Measurements from ENCODE around the gene IGSF23. TPM values are rescaled to one million over a fixed set of nuclear protein-coding genes. Genes with fewer than 3 reads are reported as not detected.

The IGSF23 gene
- total RNA-seq, 1 donor from 2014 or later: not detected

- Mint-ChIP-seq H3K36me3 (ENCODE audit: unreplicated experiment) (peaks cover 35% of the 10 kb centered on the region), H3K27ac (ENCODE audit: unreplicated experiment) (peak overlapping the region; percentile 50), H3K9me3 (ENCODE audit: unreplicated experiment) (no peaks in the 10 kb centered on the region), H3K27me3 (ENCODE audit: unreplicated experiment) (no peaks in the 10 kb centered on the region), H3K4me3 (ENCODE audit: unreplicated experiment) (no peak overlapping the region), H3K4me1 (ENCODE audit: unreplicated experiment) (peaks cover 7% of the 10 kb centered on the region)
- TF ChIP-seq CTCF (IDR thresholded peaks at IDR 0.05): peak; percentile 90
- DNase-seq (ENCODE audit: extremely low spot score, unreplicated experiment): peak; percentile 91
Observed at GRCh38 chr19:44657211-44657921, 44.0 kb downstream of the IGSF23 start.

- Mint-ChIP-seq H3K4me1 (ENCODE audit: unreplicated experiment) (peaks cover 7% of the 10 kb centered on the region), H3K36me3 (ENCODE audit: unreplicated experiment) (peaks cover 34% of the 10 kb centered on the region), H3K9me3 (ENCODE audit: unreplicated experiment) (no peaks in the 10 kb centered on the region), H3K27me3 (ENCODE audit: unreplicated experiment) (no peaks in the 10 kb centered on the region), H3K4me3 (ENCODE audit: unreplicated experiment) (no peak overlapping the region), H3K27ac (ENCODE audit: unreplicated experiment) (no peak overlapping the region)
- no peak for DNase-seq (ENCODE audit: extremely low spot score, unreplicated experiment)
- no peak for TF ChIP-seq CTCF (IDR thresholded peaks at IDR 0.05)
Observed at GRCh38 chr19:44658069-44658733, 44.8 kb downstream of the IGSF23 start.

GRCh38 chr19:44660081-44660480 is 46.7 kb downstream of the IGSF23 start:
- H3K4me3 Mint-ChIP-seq (ENCODE audit: unreplicated experiment): no peak overlapping the region
- no peaks in the 10 kb centered on the region for H3K9me3 Mint-ChIP-seq (ENCODE audit: unreplicated experiment)
- H3K27ac Mint-ChIP-seq (ENCODE audit: unreplicated experiment): no peak overlapping the region
- DNase-seq (ENCODE audit: extremely low spot score, unreplicated experiment): no peak
- H3K4me1 Mint-ChIP-seq (ENCODE audit: unreplicated experiment): peaks cover 4% of the 10 kb centered on the region
- TF ChIP-seq CTCF (IDR thresholded peaks at IDR 0.05): no peak
- H3K36me3 Mint-ChIP-seq (ENCODE audit: unreplicated experiment): peaks cover 30% of the 10 kb centered on the region
- H3K27me3 Mint-ChIP-seq (ENCODE audit: unreplicated experiment): no peaks in the 10 kb centered on the region

- DNase-seq (ENCODE audit: extremely low spot score, unreplicated experiment): no peak
- TF ChIP-seq CTCF (IDR thresholded peaks at IDR 0.05): no peak
- H3K9me3 Mint-ChIP-seq (ENCODE audit: unreplicated experiment): no peaks in the 10 kb centered on the region
- H3K27ac Mint-ChIP-seq (ENCODE audit: unreplicated experiment): no peak overlapping the region
- H3K4me3 Mint-ChIP-seq (ENCODE audit: unreplicated experiment): no peak overlapping the region
- no peaks in the 10 kb centered on the region for H3K27me3 Mint-ChIP-seq (ENCODE audit: unreplicated experiment)
- peaks cover 23% of the 10 kb centered on the region for H3K36me3 Mint-ChIP-seq (ENCODE audit: unreplicated experiment)
- peaks cover 4% of the 10 kb centered on the region for H3K4me1 Mint-ChIP-seq (ENCODE audit: unreplicated experiment)
Observed at GRCh38 chr19:44661205-44661604, 47.8 kb downstream of the IGSF23 start.

GRCh38 chr19:44661904-44662303 is 48.5 kb downstream of the IGSF23 start:
- DNase-seq (ENCODE audit: extremely low spot score, unreplicated experiment): no peak
- Mint-ChIP-seq H3K4me1 (ENCODE audit: unreplicated experiment) (peaks cover 3% of the 10 kb centered on the region), H3K36me3 (ENCODE audit: unreplicated experiment) (peaks cover 23% of the 10 kb centered on the region), H3K4me3 (ENCODE audit: unreplicated experiment) (no peak overlapping the region), H3K27me3 (ENCODE audit: unreplicated experiment) (no peaks in the 10 kb centered on the region), H3K9me3 (ENCODE audit: unreplicated experiment) (no peaks in the 10 kb centered on the region), H3K27ac (ENCODE audit: unreplicated experiment) (no peak overlapping the region)
- no peak for TF ChIP-seq CTCF (IDR thresholded peaks at IDR 0.05)

Measured in osteocyte (in vitro differentiated cells).